Endothelial cell (in vitro differentiated cells): ENCODE measurements around the gene CDKAL1. TPM values are rescaled to one million over a fixed set of nuclear protein-coding genes. Genes with fewer than 3 reads are reported as not detected.
A peak's percentile ranks its signal among the peaks of the same experiment; 100 is the strongest.

Source experiments
- DNase-seq: peaks from one replicate; pipeline ENCODE4 v3.0.0; 2021; ENCODE audit warnings: low spot score
- H3K27ac Mint-ChIP-seq: one replicate; pipeline ENCODE4 v1.8.0; 2021; ENCODE audit warnings: mixed read lengths, inconsistent platforms; ENCODE audit not compliant: unreplicated experiment
- H3K27me3 Mint-ChIP-seq: one replicate; pipeline ENCODE4 v1.8.0; 2021; ENCODE audit warnings: mild to moderate bottlenecking, moderate library complexity, mixed read lengths, inconsistent platforms; ENCODE audit not compliant: unreplicated experiment
- H3K36me3 Mint-ChIP-seq: one replicate; pipeline ENCODE4 v1.8.0; 2021; ENCODE audit warnings: mild to moderate bottlenecking, low read depth, mixed read lengths, inconsistent platforms; ENCODE audit not compliant: unreplicated experiment
- H3K4me1 Mint-ChIP-seq: one replicate; pipeline ENCODE4 v1.8.0; 2021; ENCODE audit warnings: mild to moderate bottlenecking, mixed read lengths, inconsistent platforms; ENCODE audit not compliant: unreplicated experiment
- H3K4me3 Mint-ChIP-seq: one replicate; pipeline ENCODE4 v1.8.0; 2021; ENCODE audit warnings: mild to moderate bottlenecking, mixed read lengths, inconsistent platforms; ENCODE audit not compliant: unreplicated experiment
- H3K9me3 Mint-ChIP-seq: one replicate; pipeline ENCODE4 v1.8.0; 2021; ENCODE audit warnings: mixed read lengths, inconsistent platforms; ENCODE audit not compliant: unreplicated experiment
- CTCF ChIP-seq: fragments of 200-600 bp; sonication (generic); IDR thresholded peaks from one replicate; pipeline ENCODE4 v1.5.0; 2021; ENCODE audit warnings: antibody characterized with exemption; ENCODE audit not compliant: unreplicated experiment
- total RNA-seq: library from RNA; stranded (reverse); fragmentation: NEBNext Ultra II Directional; extraction: Animal tissue kit (Norgen Biotek cat#: 25700); gene quantifications from one replicate; pipeline ENCODE4 v1.2.1, GENCODE V29; 2021; ENCODE audit not compliant: unreplicated experiment

CDKAL1 gene
- total RNA-seq, 1 donor from 2014 or later, result 43.9 TPM

- DNase-seq, result no peak
- Mint-ChIP-seq H3K36me3 (no peaks in the 10 kb centered on the region), H3K27ac (no peak overlapping the region), H3K9me3 (no peaks in the 10 kb centered on the region), H3K4me1 (no peaks in the 10 kb centered on the region), H3K27me3 (no peaks in the 10 kb centered on the region), H3K4me3 (no peak overlapping the region)
- no peak for TF ChIP-seq CTCF
These were observed 270.8 kb downstream of the CDKAL1 start for GRCh38 chr6:20805021-20805420.

GRCh38 chr6:20806669-20807068, 272.4 kb downstream of the CDKAL1 start:
- TF ChIP-seq CTCF, result no peak
- Mint-ChIP-seq H3K9me3 (no peaks in the 10 kb centered on the region), H3K27ac (no peak overlapping the region), H3K4me3 (no peak overlapping the region), H3K36me3 (no peaks in the 10 kb centered on the region), H3K27me3 (peaks cover 1% of the 10 kb centered on the region), H3K4me1 (peaks cover 11% of the 10 kb centered on the region)
- no peak for DNase-seq

- Mint-ChIP-seq H3K36me3 (no peaks in the 10 kb centered on the region), H3K4me3 (no peak overlapping the region), H3K27me3 (peaks cover 1% of the 10 kb centered on the region), H3K27ac (no peak overlapping the region), H3K9me3 (no peaks in the 10 kb centered on the region), H3K4me1 (peaks cover 11% of the 10 kb centered on the region)
- no peak for DNase-seq
- TF ChIP-seq CTCF, result no peak
These were observed 274.2 kb downstream of the CDKAL1 start for GRCh38 chr6:20808439-20808838.

GRCh38 chr6:20808924-20809323, 274.7 kb downstream of the CDKAL1 start:
- Mint-ChIP-seq H3K9me3 (no peaks in the 10 kb centered on the region), H3K27ac (no peak overlapping the region), H3K36me3 (no peaks in the 10 kb centered on the region), H3K4me1 (peaks cover 11% of the 10 kb centered on the region), H3K4me3 (no peak overlapping the region), H3K27me3 (peaks cover 1% of the 10 kb centered on the region)
- DNase-seq, result no peak
- TF ChIP-seq CTCF, result no peak

- H3K27ac Mint-ChIP-seq, result peak overlapping the region; percentile 91
- H3K27me3 Mint-ChIP-seq, result peaks cover 1% of the 10 kb centered on the region
- no peaks in the 10 kb centered on the region for H3K36me3 Mint-ChIP-seq
- peaks cover 11% of the 10 kb centered on the region for H3K4me1 Mint-ChIP-seq
- TF ChIP-seq CTCF, result no peak
- no peak overlapping the region for H3K4me3 Mint-ChIP-seq
- no peaks in the 10 kb centered on the region for H3K9me3 Mint-ChIP-seq
- DNase-seq, result no peak
These were observed 276.5 kb downstream of the CDKAL1 start for GRCh38 chr6:20810727-20811108.
